GM06990 (cell line): ENCODE data around the gene SSBP3.

Source experiments
- DNase-seq: peaks from one replicate; pipeline ENCODE4 v3.0.0-alpha.2; 2011; ENCODE audit not compliant: insufficient read length; ENCODE audit errors: extremely low read depth
- H3K27me3 ChIP-seq: replicated peaks from 2 replicates; pipeline ENCODE4 v1.6.0; 2011; ENCODE audit warnings: low read length; ENCODE audit not compliant: control insufficient read depth, insufficient read depth
- H3K36me3 ChIP-seq: 2 replicates; pipeline ENCODE4 v1.5.1; 2011; ENCODE audit warnings: low read length; ENCODE audit not compliant: control insufficient read depth, insufficient read depth
- H3K4me3 ChIP-seq: replicated peaks from 2 replicates; pipeline ENCODE4 v1.5.1; 2011; ENCODE audit warnings: low read depth, mild to moderate bottlenecking, control low read depth, low read length
- TF ChIP-seq, protein P1 (sequence below): IDR thresholded peaks from 2 replicates; pipeline ENCODE4 v1.5.1; 2011; ENCODE audit warnings: low read length, control low read depth, mild to moderate bottlenecking, inconsistent platforms; ENCODE audit not compliant: insufficient read depth, poor library complexity, severe bottlenecking

SSBP3 gene

DNA sequence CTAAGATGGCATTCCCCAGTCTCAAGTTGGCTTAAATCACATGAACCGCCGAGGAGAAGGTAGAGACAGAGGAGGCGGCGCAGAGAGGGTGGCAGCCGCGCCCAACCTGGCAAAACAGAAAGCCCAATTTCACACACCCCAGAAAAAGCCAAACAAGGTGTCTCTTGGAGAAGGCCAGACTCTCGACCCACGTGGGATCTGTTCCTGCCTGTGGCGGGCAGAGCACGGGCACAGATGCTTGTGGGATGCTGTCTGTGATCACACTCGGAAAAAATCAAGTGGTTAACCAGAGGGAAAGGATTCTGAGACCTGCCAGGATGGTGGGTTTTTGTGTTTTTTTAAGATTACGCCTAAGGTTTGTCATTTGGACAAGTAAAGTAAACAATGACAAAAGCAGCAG is 125.5 kb downstream of the SSBP3 start:
- Histone ChIP-seq H3K4me3 (no peak overlapping the region), H3K36me3 (no peaks in the 10 kb centered on the region; the same call in none of the 2 replicates), H3K27me3 (no peaks in the 10 kb centered on the region)
- DNase-seq: no peak
- TF ChIP-seq, protein P1, sequence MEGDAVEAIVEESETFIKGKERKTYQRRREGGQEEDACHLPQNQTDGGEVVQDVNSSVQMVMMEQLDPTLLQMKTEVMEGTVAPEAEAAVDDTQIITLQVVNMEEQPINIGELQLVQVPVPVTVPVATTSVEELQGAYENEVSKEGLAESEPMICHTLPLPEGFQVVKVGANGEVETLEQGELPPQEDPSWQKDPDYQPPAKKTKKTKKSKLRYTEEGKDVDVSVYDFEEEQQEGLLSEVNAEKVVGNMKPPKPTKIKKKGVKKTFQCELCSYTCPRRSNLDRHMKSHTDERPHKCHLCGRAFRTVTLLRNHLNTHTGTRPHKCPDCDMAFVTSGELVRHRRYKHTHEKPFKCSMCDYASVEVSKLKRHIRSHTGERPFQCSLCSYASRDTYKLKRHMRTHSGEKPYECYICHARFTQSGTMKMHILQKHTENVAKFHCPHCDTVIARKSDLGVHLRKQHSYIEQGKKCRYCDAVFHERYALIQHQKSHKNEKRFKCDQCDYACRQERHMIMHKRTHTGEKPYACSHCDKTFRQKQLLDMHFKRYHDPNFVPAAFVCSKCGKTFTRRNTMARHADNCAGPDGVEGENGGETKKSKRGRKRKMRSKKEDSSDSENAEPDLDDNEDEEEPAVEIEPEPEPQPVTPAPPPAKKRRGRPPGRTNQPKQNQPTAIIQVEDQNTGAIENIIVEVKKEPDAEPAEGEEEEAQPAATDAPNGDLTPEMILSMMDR: no peak

DNA sequence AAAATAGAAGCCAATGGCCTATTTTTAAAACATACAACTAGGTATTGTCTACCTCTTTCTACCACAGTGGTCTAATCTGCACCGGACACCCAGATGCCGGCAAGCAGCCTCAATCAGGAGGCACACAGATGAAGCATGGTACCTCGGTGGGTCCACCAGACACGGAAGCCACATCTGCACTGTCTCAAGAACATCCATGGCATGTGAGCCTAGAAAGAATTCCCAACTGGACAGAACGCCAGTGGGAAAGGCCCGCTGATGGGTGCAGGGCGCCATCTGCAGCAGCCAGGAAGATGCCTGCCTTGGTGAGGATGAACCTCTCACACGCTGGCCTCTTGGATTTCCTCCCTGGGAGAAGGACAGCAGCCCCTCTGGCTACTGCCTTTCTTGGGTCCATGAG is 126.7 kb downstream of the SSBP3 start:
- TF ChIP-seq, protein P1: no peak
- H3K4me3 ChIP-seq: no peak overlapping the region
- H3K27me3 ChIP-seq: no peaks in the 10 kb centered on the region
- no peak for DNase-seq
- no peaks in the 10 kb centered on the region; the same call in none of the 2 replicates for H3K36me3 ChIP-seq

DNA sequence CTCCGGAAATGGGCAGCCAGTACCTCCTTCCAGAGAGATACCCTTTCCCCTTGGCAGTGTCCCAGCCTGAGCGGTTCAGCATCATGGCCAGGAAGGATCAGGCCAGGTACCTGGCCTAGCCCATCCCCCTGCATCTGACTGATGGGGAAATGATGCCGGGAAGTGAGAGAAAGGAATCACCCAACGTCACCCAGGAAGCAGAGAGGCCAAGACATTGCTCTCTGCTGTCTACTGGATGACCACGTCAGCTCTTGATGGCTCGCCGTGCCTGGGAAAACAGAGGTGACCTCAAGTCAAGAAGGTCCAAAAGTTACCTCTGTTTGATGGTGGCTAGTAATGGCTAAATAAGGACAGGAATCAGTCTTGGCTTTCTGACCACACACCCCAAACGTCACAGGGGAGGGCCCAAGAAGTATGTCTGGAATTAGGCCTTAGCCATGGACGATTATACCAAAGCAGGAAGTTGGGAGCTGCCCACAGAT is 127.2 kb downstream of the SSBP3 start:
- TF ChIP-seq, protein P1: no peak
- H3K4me3 ChIP-seq: no peak overlapping the region
- no peaks in the 10 kb centered on the region; the same call in none of the 2 replicates for H3K36me3 ChIP-seq
- H3K27me3 ChIP-seq: no peaks in the 10 kb centered on the region
- DNase-seq: no peak

DNA sequence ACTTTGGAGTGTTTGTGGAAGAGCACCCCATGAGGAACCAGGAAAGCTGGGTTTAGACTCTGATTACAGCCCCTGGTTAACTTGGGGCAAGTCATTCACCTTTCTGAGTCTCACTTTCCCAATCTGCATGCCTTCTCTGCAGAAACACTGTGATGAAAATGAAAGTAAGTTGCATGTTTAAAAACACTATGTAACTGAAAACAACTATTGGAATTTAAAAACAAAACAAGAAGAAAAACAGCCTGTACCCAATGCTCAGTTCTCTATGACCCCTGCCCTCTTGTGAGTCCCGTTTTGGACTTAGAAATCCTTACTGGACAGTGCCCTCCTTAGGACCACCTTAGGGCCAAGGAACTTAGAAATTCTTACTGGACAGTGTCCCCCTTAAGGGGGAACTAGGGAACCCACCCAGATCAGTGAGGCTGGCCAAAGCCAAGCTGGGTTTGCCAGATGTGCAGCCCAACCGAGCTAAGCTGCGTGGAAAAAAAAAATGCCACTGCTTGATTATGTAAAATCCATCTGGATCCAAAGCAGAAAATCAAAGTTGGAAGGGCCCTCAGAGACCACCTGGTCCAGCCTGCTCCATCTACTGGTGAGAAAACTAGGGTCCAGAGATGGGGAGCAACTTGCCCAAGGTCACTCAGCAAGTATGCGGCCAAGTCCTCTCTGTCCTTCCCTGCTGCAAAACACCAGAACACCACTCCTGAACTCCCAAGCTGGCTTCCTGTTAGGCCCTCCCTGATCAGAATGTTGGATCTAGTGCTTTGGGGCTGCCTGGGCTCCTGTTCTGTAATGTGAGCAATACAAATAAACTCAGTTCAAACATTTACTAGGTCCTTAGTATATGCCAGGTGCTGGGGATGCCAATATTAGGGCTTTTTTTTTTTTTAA is 128.5 kb downstream of the SSBP3 start:
- no peaks in the 10 kb centered on the region for H3K27me3 ChIP-seq
- TF ChIP-seq, protein P1: no peak
- no peak overlapping the region for H3K4me3 ChIP-seq
- DNase-seq: no peak
- no peaks in the 10 kb centered on the region; the same call in none of the 2 replicates for H3K36me3 ChIP-seq

DNA sequence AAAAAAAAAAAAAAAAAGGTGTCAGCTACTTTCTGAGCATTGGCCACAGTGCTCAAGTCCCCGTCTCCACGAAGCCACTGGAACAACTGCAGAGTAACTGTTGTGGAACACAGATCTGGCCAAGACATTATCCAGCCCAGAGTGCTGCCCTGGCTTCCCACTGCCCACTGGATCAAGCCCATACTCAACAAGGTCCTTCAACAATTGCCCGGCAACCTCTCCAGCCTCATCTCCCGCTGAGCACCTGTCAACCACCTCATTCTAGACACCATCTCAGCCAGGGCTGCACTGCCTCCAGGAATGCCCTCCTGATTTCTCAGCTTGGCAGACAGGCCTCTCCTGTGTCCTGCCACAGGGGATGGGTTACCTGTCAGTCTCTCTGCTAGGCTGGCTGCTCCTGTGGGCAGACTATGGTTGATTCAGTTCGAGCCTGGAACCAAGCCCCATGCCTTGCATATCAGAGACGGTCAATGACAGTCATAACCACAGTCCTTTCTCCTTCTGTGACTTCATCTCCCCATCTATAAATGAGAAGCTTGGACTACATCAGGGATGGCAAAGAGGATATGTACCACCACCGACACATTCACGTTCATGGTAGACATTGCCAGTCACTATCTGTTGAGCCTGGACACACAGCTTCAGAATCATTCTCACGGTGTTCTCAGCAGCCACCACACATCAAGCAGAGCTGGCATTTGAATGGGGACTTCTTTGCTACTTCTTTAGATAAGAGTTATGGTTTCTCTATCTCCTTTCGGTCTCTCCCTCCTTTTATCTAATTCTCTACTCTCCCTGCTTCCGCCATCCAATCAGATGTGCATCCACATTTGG is 129.4 kb downstream of the SSBP3 start:
- Histone ChIP-seq H3K27me3 (no peaks in the 10 kb centered on the region), H3K36me3 (no peaks in the 10 kb centered on the region; the same call in none of the 2 replicates)
- TF ChIP-seq, protein P1: no peak

More for the DNA sequence above, 129.4 kb downstream of the SSBP3 start:
- H3K4me3 ChIP-seq: no peak overlapping the region
- DNase-seq: no peak
